ENCODE data around the gene SLC39A11.

GRCh38 chr17:72938482-72938881 is 154.0 kb downstream of the SLC39A11 start:
- TF ChIP-seq CTCF (IDR thresholded peaks at IDR 0.05) (no peak), POLR2A (IDR thresholded peaks at IDR 0.05) (no peak)

Data from testis (tissue), 2 donors.